ENCODE results near the gene POC1A.

- TF ChIP-seq CTCF (conservative IDR thresholded peaks at IDR 0.05; ENCODE audit: low read depth in 2 of 2) (no peak), CREB1 (CRISPR knock-in tag; IDR thresholded peaks at IDR 0.05; ENCODE audit: low read depth) (no peak), EZH2 (IDR thresholded peaks at IDR 0.05; ENCODE audit: low read depth, unreplicated experiment) (no peak), POLR2AphosphoS5 (IDR thresholded peaks at IDR 0.05; ENCODE audit: low read depth) (no peak), STAT1 (IDR thresholded peaks at IDR 0.05; ENCODE audit: unreplicated experiment) (no peak), EZH2phosphoT487 (IDR thresholded peaks at IDR 0.05; ENCODE audit: unreplicated experiment) (no peak), ETS1 (IDR thresholded peaks at IDR 0.05) (no peak), REST (IDR thresholded peaks at IDR 0.05; ENCODE audit: unreplicated experiment) (no peak), JUNB (IDR thresholded peaks at IDR 0.05; ENCODE audit: unreplicated experiment) (no peak), NANOG (IDR thresholded peaks at IDR 0.05; ENCODE audit: borderline replicate concordance) (no peak)
Observed at GRCh38 chr3:52097851-52098507, 56.2 kb downstream of the POC1A start.

Data from GM23338 (cell line).